Muscle layer of duodenum (tissue), 2 donors: ENCODE measurements around the gene GPR4.

Experiments used
- H3K27ac ChIP-seq: one replicate; pipeline ENCODE4 v1.7.0; 2013; ENCODE audit warnings: mild to moderate bottlenecking, low read length
- H3K27me3 ChIP-seq: one replicate; pipeline ENCODE4 v1.7.0; 2013; ENCODE audit warnings: low read depth, mild to moderate bottlenecking, control low read depth, low read length
- H3K36me3 ChIP-seq, 2 donors: one replicate each; pipeline ENCODE4 v1.7.0; 2013; ENCODE audit warnings: low read length in 2 of 2, control low read depth in 1 of 2, mild to moderate bottlenecking in 1 of 2; ENCODE audit not compliant: insufficient read depth in 2 of 2, control insufficient read depth in 1 of 2
- H3K4me1 ChIP-seq, 2 donors: one replicate each; pipeline ENCODE4 v1.7.0; 2013; ENCODE audit warnings: low read length in 2 of 2, mild to moderate bottlenecking in 2 of 2, control low read depth in 1 of 2, moderate library complexity in 1 of 2; ENCODE audit not compliant: insufficient read depth in 2 of 2, control insufficient read depth in 1 of 2
- H3K4me3 ChIP-seq, 2 donors: one replicate each; pipeline ENCODE4 v1.7.0; 2013; ENCODE audit warnings: low read length in 2 of 2, low read depth in 1 of 2, mild to moderate bottlenecking in 1 of 2
- H3K9me3 ChIP-seq, 2 donors: one replicate each; pipeline ENCODE4 v1.7.0; 2013; ENCODE audit warnings: low read length in 2 of 2, control low read depth in 1 of 2, mild to moderate bottlenecking in 1 of 2; ENCODE audit not compliant: control insufficient read depth in 1 of 2
- donor health status: healthy.

Gene GPR4

DNA sequence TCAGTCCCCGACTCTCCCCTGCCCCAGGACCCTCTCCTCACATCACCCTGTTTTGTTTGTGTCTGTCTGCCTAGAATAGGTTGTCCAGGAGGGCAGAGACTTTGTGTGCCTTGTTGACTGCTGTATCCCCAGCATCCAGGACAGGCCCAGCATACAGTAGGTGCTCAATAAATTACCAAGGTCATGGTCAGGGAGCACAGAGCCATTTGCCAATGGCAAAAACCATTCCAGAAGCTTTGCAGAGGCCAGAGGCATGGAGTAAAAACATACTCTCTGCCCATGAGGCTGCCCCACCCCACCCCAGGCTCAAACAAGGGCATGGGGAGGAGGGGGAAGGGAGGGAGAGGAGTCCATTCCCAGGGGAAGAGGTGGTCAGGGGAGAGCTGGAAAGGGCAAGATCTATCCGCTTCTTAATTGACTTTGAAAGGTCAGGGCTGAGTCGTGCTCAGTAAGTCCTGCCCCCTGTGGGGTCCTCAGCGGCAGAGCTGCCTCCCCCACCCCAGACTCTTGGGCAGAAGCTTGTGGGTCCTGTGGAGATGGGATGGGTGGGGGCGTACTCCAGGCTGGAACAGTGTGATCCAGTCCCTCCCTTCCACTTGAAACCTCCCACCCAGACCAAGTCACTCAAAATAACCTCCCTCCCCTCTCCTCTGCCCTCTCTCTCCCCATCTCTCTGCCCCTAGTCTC is 4.4 kb downstream of the GPR4 start:
- Histone ChIP-seq H3K27me3 (peaks cover 61% of the 10 kb centered on the region), H3K4me1 (peaks cover 3 to 25% of the 10 kb centered on the region in 2 donors), H3K27ac (no peak overlapping the region), H3K9me3 (no peaks in the 10 kb centered on the region), H3K4me3 (peak overlapping the region in 1 of 2 donors; percentile 44), H3K36me3 (no peaks in the 10 kb centered on the region)

DNA sequence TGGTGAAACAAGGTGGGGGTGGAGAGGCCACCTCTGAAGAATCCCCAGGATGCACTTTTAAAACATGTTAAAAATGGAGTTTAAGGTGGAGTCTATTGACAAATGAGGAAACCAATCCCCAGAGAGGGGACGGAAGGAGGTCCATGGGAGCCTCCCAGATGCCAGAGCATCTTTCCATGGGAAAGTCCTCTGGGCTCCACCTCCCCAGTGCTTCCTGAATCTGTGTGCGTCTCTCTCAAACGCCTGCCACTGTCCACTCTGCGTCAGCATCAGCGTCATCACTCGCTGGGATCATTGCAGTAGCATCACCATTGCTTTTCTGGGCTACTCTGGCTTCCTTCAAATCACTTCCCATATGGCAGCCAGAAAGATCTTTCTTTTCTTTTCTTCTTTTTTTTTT is 6.2 kb downstream of the GPR4 start:
- H3K27me3 ChIP-seq, result peaks cover 43% of the 10 kb centered on the region
- no peak overlapping the region for H3K4me3 ChIP-seq
- peaks cover 3 to 23% of the 10 kb centered on the region in 2 donors for H3K4me1 ChIP-seq
- H3K9me3 ChIP-seq, result no peaks in the 10 kb centered on the region
- H3K27ac ChIP-seq, result no peak overlapping the region
- H3K36me3 ChIP-seq, result no peaks in the 10 kb centered on the region

DNA sequence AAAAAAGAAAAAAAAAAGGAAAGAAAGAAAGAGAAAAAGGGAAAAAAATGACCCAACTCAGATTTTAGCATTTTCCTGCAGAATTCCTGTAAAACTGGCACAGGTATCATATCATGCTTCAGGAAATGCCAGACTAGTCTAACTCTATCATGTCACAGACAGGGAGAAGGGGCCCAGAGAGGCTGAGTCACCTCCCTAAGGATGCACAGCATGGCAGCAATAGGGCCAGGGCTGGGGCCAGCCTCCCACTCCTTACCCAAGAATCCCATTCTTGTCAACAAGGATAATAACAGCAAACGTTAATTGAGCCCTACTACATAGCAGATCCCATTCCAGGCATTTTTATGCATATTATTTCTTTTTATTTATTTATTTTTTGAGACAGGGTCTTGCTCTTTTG is 8.5 kb downstream of the GPR4 start:
- Histone ChIP-seq H3K27ac (no peak overlapping the region), H3K4me1 (peaks cover 3 to 14% of the 10 kb centered on the region in 2 donors), H3K9me3 (no peaks in the 10 kb centered on the region), H3K27me3 (peaks cover 26% of the 10 kb centered on the region), H3K36me3 (no peaks in the 10 kb centered on the region), H3K4me3 (no peak overlapping the region)

DNA sequence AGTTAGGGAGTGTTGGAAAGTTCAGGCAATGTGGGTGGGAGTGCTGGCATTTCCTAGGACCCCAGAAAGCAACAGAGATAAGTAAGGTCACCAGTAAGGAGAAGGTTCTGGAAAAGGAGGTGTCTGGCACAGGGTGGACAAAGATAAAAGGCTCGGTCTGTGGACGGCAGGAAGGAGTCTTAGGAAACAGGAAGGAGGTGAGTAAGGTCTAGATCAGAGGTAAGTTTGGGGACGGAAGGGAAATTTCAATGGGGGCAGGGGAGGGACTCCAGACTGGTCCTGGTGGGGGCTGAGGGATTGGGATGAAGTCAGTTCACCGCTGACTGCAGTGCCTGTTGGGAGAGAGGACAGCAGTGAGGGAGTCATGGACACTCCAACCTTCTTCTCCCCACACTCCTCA is 9.6 kb downstream of the GPR4 start:
- H3K4me3 ChIP-seq, result no peak overlapping the region
- peaks cover 15% of the 10 kb centered on the region for H3K27me3 ChIP-seq
- H3K27ac ChIP-seq, result no peak overlapping the region
- peaks cover 0 to 5% of the 10 kb centered on the region in 2 donors for H3K4me1 ChIP-seq
- no peaks in the 10 kb centered on the region for H3K9me3 ChIP-seq
- no peaks in the 10 kb centered on the region for H3K36me3 ChIP-seq

DNA sequence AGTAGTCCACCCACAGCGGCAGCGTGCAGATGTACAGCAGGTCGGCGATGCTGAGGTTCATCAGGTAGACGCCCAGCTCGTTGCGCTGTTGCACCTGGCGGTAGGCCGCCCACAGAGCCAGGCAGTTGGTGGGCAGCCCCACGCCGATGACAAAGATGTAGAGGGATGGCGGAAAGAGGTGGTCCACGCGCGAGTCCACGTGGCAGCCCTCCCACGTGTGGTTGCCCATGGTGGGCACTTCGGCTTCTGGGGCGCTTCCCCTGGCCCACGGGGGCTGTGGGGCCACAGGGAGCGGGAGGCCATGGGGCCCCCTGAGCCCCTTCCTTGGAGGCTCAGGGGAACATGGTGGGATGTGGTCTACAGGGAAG is 10.4 kb downstream of the GPR4 start:
- no peak overlapping the region for H3K27ac ChIP-seq

DNA sequence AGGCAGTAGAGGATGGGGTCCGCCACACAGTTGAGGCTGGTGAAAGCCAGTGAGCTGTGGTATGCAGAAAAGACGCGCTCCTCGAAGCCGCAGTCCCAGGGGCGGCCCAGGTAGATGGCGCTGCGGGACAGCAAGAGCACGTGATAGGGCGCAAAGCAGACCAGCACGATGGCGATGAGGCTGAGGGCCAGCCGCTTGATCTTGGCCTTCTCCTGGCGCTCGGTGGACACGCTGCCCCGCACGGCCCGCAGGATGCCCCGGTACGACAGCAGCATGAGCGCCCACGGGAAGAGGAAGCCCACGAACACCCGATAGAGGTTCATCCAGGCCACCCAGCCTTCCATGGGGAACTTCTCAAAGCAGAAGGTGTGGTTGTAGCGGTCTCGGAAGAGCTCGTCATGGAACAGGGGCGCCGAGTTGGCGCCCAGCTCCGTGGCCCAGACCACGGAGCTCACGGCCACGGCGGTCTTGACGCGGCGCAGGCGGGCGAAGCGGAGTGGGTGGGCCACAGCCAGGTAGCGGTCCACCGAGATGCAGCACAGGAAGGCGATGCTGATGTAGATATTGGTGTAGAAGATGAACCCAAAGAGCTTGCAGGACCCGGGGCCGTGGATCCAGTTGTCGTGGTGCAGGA is 10.9 kb downstream of the GPR4 start:
- Histone ChIP-seq H3K4me3 (no peak overlapping the region), H3K9me3 (no peaks in the 10 kb centered on the region), H3K4me1 (peaks cover 0 to 5% of the 10 kb centered on the region in 2 donors), H3K27ac (no peak overlapping the region), H3K27me3 (peaks cover 10% of the 10 kb centered on the region), H3K36me3 (no peaks in the 10 kb centered on the region)

More for the DNA sequence above, 10.4 kb downstream of the GPR4 start:
- H3K4me3 ChIP-seq, result no peak overlapping the region
- H3K27me3 ChIP-seq, result peaks cover 10% of the 10 kb centered on the region
- H3K36me3 ChIP-seq, result no peaks in the 10 kb centered on the region
- peaks cover 0 to 5% of the 10 kb centered on the region in 2 donors for H3K4me1 ChIP-seq
- H3K9me3 ChIP-seq, result no peaks in the 10 kb centered on the region

DNA sequence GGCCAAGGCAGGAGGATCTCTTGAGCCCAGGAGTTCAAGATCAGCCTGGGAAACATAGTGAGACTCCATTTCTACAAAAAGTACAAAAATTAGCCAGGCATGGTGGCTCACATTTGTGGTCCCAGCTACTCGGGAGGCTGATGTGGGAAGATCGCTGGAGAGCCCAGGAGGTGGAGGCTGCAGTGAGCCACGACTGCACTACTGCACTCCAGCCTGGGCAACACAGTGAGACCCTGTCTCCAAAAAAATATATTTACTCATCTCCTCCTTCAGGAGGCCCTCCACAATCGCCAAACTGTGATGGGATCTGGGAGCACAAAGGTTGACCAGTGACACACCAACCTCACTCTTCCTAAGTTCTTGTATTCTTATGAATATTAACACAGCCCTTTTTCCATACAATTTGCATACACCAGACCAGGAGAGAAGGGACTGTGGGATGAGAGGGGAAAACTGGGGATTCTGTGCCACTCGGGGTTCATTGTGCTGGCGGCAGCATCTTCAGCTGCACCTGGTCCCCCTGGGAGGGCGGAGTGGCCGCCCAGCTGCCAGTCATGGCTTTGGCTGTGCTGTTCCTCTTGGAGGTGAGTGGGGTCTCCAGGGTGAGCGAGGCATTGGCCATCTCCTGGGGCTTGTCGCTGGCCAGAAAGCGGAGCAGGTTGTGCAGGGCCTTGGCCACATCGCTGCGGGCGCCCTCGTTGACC is 11.6 kb downstream of the GPR4 start:
- Histone ChIP-seq H3K27ac (no peak overlapping the region), H3K4me1 (peaks cover 1 to 5% of the 10 kb centered on the region in 2 donors), H3K4me3 (no peak overlapping the region), H3K27me3 (peaks cover 5% of the 10 kb centered on the region), H3K36me3 (no peaks in the 10 kb centered on the region), H3K9me3 (no peaks in the 10 kb centered on the region)

DNA sequence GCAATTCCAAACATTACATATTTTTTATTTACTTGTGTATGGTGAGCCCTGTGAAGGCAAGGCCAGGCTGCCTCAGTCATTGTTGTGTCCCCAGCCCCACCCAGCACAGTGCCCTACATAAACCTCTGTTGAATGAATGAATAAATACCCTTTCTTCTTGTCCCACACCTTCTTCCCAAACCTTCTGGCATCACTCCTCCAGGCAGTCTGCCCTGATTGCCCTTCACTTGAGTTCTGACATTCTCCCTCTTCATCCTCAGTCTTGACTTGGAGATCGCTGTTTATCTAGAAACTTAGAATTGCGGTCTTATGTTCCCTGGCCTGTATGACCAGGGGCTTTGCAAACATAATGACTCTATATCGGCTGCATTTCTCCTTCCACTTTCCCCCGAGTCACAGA is 12.2 kb downstream of the GPR4 start:
- H3K9me3 ChIP-seq, result no peaks in the 10 kb centered on the region
- no peaks in the 10 kb centered on the region for H3K36me3 ChIP-seq
- no peak overlapping the region for H3K27ac ChIP-seq
- H3K4me1 ChIP-seq, result peaks cover 5 to 6% of the 10 kb centered on the region in 2 donors
- H3K27me3 ChIP-seq, result peaks cover 5% of the 10 kb centered on the region
- no peak overlapping the region for H3K4me3 ChIP-seq

DNA sequence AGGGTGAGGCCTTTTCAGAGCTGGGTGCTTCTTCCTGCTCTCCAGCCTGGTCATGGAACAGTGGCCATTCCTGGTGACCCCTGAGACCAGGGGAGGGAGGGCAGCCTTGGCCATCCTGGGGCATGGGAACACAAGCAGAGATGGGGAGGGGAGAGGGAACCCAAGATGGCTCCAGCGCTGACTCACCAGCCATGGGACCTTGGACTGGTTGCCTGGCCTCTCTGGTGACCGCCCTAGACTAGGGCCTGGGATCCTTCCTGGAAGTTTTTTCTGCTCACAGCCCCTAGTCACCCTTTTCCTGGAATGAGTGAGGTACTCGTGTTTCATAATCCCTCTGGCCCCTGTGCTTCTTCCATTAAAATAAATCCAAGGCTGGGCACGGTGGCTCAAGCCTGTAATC is 14.1 kb downstream of the GPR4 start:
- no peaks in the 10 kb centered on the region for H3K36me3 ChIP-seq
- peaks cover 5% of the 10 kb centered on the region for H3K27me3 ChIP-seq
- H3K4me1 ChIP-seq, result peaks cover 5 to 6% of the 10 kb centered on the region in 2 donors
- no peaks in the 10 kb centered on the region for H3K9me3 ChIP-seq
- no peak overlapping the region for H3K27ac ChIP-seq
- no peak overlapping the region for H3K4me3 ChIP-seq

DNA sequence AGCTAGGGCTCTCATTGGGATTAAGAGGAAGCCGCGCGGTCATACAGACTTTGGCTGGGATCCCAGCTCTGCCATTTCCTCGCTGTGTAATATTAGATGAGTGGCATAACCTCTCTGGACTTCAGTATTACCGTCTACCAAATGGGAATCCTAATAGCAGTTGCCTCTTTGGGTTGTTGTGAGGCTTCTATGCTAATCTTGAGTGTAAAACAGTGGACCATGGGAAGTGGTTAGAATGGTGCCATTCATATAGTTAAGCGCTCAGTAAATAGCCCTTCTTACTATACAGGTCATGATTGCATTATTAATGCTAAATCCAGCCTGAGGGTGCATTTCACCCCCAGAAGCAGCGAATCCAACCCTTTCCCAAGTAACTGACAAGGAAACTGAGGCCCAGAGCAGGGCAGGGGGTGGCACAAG is 16.8 kb downstream of the GPR4 start:
- Histone ChIP-seq H3K27ac (peak overlapping the region; percentile 97), H3K36me3 (no peaks in the 10 kb centered on the region), H3K4me1 (peaks cover 0 to 6% of the 10 kb centered on the region in 2 donors), H3K27me3 (no peaks in the 10 kb centered on the region), H3K9me3 (no peaks in the 10 kb centered on the region), H3K4me3 (peak overlapping the region; percentile 53 to 83)

DNA sequence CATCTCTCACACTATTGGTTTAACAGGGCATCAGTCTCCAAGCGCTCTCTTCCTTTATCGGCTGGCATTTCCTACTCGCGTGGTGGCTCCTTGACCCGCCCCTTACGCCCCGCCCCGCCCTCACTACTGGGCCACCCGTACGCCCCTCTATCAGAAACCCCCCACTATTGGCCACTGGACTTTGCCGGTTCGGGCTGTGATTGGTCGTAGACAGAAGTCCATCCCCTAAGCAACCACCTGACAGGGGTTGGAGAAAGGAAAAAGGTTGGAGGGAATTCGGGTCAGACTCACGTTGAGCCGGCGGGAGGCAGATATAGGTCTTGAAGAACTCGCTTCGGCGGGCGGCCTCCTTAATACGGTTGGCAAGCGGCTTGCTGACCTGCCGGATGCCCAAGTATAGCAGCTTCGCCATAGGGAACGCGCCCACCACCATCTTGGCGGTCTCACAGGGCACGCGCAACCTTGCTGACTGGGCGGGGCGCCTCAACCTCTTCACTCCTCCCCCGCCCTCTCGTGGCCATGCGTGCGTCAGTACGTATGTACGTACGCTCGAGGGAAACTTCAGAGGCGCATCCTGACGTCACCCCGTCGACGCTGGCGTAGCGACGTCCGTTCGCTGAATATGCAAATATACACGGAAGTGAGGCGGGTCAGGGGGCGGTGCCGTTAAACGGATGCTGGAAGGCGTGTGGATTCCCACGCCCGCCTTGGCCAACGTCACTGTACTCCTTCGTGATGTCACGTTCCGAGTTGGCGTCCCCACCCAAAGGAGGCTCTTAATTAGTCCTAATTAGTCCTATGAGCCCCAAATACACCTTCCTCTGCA is 17.5 kb downstream of the GPR4 start, which contains the start of gene OPA3:
Gene OPA3, minus strand, starts transcription at position 471 of the 826 bp plus-strand sequence. Its CDS starts 38 bp downstream, at position 433.
- H3K9me3 ChIP-seq, result no peaks in the 10 kb centered on the region
- no peaks in the 10 kb centered on the region for H3K36me3 ChIP-seq
- H3K27ac ChIP-seq, result peak within 1 kb of the TSS; percentile 97
- H3K4me3 ChIP-seq, result peak within 1 kb of the TSS; percentile 70 to 83
- no peaks in the 10 kb centered on the region for H3K27me3 ChIP-seq
- peaks cover 0 to 6% of the 10 kb centered on the region in 2 donors for H3K4me1 ChIP-seq
